Measurements from ENCODE around the gene CDK2.

DNA sequence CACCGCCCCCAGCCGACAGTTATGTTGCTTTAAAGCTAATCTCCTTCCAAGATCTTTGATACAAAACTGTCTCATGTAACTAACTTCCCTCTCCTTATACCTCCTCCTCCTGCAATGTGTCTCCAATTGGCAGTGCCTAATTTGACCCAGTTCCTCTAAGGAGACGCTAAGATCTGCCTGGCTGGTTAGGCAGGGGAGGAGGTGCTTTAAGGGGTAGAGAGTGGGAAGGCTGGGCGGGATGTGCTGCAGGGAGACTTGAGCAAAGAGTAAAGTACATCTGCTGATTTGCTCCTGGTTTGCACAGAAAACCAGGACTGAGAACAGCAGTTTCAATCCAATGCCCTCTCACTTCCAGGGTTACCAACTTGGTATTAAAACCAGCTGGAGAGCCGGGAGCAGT is 46.9 kb downstream of the CDK2 start:
- no peak for TF ChIP-seq EZH2 (IDR thresholded peaks at IDR 0.05; ENCODE audit: borderline replicate concordance, low read depth, low read length, severe bottlenecking)
- TF ChIP-seq, protein P1, sequence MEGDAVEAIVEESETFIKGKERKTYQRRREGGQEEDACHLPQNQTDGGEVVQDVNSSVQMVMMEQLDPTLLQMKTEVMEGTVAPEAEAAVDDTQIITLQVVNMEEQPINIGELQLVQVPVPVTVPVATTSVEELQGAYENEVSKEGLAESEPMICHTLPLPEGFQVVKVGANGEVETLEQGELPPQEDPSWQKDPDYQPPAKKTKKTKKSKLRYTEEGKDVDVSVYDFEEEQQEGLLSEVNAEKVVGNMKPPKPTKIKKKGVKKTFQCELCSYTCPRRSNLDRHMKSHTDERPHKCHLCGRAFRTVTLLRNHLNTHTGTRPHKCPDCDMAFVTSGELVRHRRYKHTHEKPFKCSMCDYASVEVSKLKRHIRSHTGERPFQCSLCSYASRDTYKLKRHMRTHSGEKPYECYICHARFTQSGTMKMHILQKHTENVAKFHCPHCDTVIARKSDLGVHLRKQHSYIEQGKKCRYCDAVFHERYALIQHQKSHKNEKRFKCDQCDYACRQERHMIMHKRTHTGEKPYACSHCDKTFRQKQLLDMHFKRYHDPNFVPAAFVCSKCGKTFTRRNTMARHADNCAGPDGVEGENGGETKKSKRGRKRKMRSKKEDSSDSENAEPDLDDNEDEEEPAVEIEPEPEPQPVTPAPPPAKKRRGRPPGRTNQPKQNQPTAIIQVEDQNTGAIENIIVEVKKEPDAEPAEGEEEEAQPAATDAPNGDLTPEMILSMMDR (IDR thresholded peaks at IDR 0.05; ENCODE audit: borderline replicate concordance, extremely low read depth, low read length, poor library complexity, severe bottlenecking): no peak

Measured in DND-41 (cell line).